Ramos (cell line): Measurements from ENCODE around the gene ARHGAP33.
"Not testable (repeated sequence)": the region's sequence is repeated elsewhere in the genome, so short reads cannot be mapped to it uniquely, and the experiment has no call there.

Source experiments
- in situ Hi-C: fragments of 300-500 bp; cut with MboI; formaldehyde crosslinking; loops from one replicate; pipeline ENCODE4 v1.14.3; 2022; ENCODE audit warnings: low sequenced_read_pairs; ENCODE audit not compliant: unreplicated experiment

Gene ARHGAP33

GRCh38 chr19:35791814-35792279 lies 16.5 kb downstream of the ARHGAP33 start:
- in situ Hi-C loops = no loop called here

- in situ Hi-C loops = no loop called here
Measured at GRCh38 chr19:35792312-35792711, 16.9 kb downstream of the ARHGAP33 start.

GRCh38 chr19:35792888-35793287 lies 17.5 kb downstream of the ARHGAP33 start:
- in situ Hi-C loops = no loop called here

- in situ Hi-C loops = no loop called here
Measured at GRCh38 chr19:35793381-35794165, 18.2 kb downstream of the ARHGAP33 start.

GRCh38 chr19:35795564-35795963 lies 20.2 kb downstream of the ARHGAP33 start:
- in situ Hi-C loops = not testable (repeated sequence)

GRCh38 chr19:35796645-35797542 lies 21.5 kb downstream of the ARHGAP33 start:
- in situ Hi-C loops = no loop called here

GRCh38 chr19:35797663-35798062 lies 22.3 kb downstream of the ARHGAP33 start:
- in situ Hi-C loops = no loop called here

- in situ Hi-C loops = no loop called here
Measured at GRCh38 chr19:35801828-35802227, 26.5 kb downstream of the ARHGAP33 start.

- in situ Hi-C loops = no loop called here
Measured at GRCh38 chr19:35805526-35806102, 30.2 kb downstream of the ARHGAP33 start.

- in situ Hi-C loops = no loop called here
Measured at GRCh38 chr19:35806597-35806996, 31.2 kb downstream of the ARHGAP33 start.

- in situ Hi-C loops = no loop called here
Measured at GRCh38 chr19:35807633-35808032, 32.3 kb downstream of the ARHGAP33 start.

- in situ Hi-C loops = no loop called here
Measured at GRCh38 chr19:35811317-35812219, 36.2 kb downstream of the ARHGAP33 start.

GRCh38 chr19:35812220-35813042 lies 37.1 kb downstream of the ARHGAP33 start, which contains the start of gene PRODH2:
PRODH2 (minus strand) TSS chr19:35812845; CDS start chr19:35812805, 40 bp downstream.
- in situ Hi-C loops = no loop called here

- in situ Hi-C loops = no loop called here
Measured at GRCh38 chr19:35813043-35813890, 37.9 kb downstream of the ARHGAP33 start.

GRCh38 chr19:35816262-35816661 lies 40.9 kb downstream of the ARHGAP33 start:
- in situ Hi-C loops = no loop called here

GRCh38 chr19:35816846-35817245 lies 41.5 kb downstream of the ARHGAP33 start:
- in situ Hi-C loops = no loop called here

GRCh38 chr19:35818445-35818844 lies 43.1 kb downstream of the ARHGAP33 start:
- in situ Hi-C loops = no loop called here

GRCh38 chr19:35822579-35822978 lies 47.2 kb downstream of the ARHGAP33 start:
- in situ Hi-C loops = no loop called here
